ENCODE data around the gene ILDR2.

ILDR2 gene

GRCh38 chr1:166865926-166866325 lies 109.4 kb downstream of the ILDR2 start:
- no peak for TF ChIP-seq CTCF (IDR thresholded peaks at IDR 0.05; ENCODE audit: low read depth, low read length)
- H3K4me3 ChIP-seq (ENCODE audit: low read depth, low read length) = no peak overlapping the region

GRCh38 chr1:166859597-166859996 lies 115.7 kb downstream of the ILDR2 start:
- no peak for TF ChIP-seq CTCF (IDR thresholded peaks at IDR 0.05; ENCODE audit: low read depth, low read length)

GRCh38 chr1:166858726-166859419 lies 116.5 kb downstream of the ILDR2 start:
- no peak for TF ChIP-seq CTCF (IDR thresholded peaks at IDR 0.05; ENCODE audit: low read depth, low read length)

More at GRCh38 chr1:166859597-166859996, 115.7 kb downstream of the ILDR2 start:
- no peak overlapping the region for H3K4me3 ChIP-seq (ENCODE audit: low read depth, low read length)

More at GRCh38 chr1:166858726-166859419, 116.5 kb downstream of the ILDR2 start:
- H3K4me3 ChIP-seq (ENCODE audit: low read depth, low read length) = no peak overlapping the region
